Ecto neural progenitor cell (in vitro differentiated cells): Measurements from ENCODE around the gene ADGRF5.

Experiments
- DNase-seq: peaks from one replicate; pipeline ENCODE4 v3.0.0-alpha.2; 2018; ENCODE audit warnings: low spot score

ADGRF5 gene, protein sequence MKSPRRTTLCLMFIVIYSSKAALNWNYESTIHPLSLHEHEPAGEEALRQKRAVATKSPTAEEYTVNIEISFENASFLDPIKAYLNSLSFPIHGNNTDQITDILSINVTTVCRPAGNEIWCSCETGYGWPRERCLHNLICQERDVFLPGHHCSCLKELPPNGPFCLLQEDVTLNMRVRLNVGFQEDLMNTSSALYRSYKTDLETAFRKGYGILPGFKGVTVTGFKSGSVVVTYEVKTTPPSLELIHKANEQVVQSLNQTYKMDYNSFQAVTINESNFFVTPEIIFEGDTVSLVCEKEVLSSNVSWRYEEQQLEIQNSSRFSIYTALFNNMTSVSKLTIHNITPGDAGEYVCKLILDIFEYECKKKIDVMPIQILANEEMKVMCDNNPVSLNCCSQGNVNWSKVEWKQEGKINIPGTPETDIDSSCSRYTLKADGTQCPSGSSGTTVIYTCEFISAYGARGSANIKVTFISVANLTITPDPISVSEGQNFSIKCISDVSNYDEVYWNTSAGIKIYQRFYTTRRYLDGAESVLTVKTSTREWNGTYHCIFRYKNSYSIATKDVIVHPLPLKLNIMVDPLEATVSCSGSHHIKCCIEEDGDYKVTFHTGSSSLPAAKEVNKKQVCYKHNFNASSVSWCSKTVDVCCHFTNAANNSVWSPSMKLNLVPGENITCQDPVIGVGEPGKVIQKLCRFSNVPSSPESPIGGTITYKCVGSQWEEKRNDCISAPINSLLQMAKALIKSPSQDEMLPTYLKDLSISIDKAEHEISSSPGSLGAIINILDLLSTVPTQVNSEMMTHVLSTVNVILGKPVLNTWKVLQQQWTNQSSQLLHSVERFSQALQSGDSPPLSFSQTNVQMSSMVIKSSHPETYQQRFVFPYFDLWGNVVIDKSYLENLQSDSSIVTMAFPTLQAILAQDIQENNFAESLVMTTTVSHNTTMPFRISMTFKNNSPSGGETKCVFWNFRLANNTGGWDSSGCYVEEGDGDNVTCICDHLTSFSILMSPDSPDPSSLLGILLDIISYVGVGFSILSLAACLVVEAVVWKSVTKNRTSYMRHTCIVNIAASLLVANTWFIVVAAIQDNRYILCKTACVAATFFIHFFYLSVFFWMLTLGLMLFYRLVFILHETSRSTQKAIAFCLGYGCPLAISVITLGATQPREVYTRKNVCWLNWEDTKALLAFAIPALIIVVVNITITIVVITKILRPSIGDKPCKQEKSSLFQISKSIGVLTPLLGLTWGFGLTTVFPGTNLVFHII (N-terminal part only)

DNA sequence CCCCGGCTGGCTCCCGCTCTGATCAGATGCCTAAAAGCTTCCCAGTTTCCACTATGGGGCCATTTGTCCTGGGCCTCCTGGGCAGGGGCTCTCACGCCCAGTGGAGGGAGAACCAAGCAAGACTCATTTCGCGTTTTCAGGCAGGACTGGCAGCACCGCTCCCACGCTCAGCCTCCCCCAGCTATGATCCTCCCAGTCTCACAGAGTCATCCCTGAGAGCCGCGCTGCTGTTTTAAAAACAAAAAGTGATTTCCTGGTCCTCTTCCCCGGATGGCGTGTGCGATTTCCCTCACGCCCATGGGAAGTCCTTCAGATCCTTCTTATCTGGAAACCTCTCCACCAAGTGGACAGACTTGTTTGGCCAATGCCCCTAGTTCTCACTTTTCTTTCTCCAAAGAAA is at the start of gene ADGRF5:
Gene ADGRF5, minus strand, starts transcription at position 208 of the 400 bp plus-strand sequence. CDS start 15,176 bp downstream, outside the sequence.
- DNase-seq: no peak

DNA sequence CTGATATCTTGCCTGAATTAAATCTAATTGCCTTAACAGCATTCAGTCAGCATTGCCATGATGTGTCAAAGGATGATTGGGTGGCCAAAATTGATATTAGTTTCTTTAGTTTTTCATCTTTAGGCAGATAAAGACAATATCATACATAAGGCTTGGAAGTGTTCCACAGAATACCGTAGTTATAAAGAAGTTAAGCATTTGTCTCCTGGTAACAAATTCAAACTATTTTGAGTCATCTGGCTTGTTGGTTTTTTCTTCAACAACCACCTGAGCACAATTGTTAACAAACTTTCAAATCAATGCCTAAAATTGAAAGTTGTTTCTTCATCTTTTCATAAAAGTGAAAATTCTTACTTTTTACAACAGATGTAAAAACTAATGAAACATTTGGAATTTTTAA is 47.5 kb upstream of the ADGRF5 start:
- DNase-seq: no peak

DNA sequence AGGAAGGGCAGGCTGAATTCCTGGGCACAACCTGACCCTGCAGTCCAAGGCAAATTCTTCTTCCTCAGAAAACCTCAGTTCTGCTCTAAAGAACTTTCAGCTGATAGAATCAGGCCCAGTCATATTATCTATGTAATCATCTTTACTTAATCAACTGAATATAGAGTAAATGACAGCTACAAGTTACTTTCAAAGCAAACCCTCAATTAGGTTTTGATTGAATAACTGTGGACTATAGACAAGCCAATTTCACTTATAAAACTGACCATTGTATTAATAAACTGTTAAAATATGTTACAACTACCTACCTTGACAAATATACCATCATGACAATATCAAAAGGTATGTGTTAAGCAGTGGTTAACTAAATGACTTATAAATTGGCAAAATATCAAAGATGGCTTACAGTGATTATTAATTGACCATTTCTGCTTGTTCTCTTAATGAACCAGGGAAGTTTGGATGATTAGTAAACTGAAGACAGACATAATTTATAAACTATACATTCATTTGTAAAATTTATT is 46.1 kb upstream of the ADGRF5 start:
- DNase-seq: no peak

DNA sequence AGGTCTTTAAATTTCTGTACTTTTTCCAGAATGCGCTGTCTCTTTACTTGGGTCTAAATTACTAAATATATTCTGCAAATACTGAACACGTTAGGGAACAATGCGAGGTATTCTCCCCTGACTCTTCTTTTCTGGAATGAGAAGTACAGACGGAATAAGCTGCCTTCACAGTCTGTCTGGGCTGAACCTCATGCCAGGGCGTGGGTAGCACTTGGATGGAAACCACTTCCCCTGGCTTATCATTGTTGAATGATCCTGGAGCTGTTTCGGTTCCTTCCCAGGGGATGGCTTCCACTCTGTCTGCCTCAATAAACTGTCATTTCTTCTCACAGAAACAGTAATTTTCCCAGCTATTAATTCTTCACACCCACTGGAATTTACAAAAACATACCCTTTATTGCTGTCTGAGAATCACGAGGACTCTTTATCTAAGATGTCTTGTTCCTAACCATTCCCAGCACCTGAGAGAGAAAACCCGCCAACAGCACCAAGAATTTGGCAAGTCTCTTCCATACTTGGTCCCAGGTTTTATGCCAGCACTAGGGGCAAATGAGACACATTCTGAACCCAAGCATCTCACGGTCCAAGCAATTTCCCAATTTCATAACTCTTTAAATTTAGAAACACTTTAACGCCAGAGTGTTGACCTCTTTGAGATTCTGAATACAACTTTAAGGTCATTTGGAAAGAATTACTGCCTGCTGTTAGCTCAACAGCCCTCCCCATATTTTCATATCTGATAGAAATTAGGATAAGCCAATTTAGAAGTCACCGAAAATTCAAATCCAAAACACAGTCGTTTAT is 43.2 kb upstream of the ADGRF5 start:
- no peak for DNase-seq

DNA sequence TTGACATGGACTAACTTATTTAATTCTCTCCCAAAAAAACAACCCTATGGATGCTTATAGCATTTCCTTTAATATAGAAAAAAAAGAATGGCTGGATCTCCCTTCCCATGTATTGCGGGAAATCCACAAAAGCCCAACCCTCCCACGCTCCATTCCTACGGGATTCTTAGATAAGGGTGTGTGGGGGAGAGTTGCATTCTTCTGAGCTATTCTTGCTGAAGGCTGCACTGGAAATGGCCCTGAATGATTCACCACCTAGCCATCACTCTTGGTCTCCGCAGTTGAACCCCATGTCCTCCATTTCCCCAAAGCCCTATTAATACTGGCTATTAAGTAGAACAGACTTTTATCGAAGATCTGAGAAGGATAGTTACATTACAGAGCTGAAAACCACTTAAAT is 41.9 kb upstream of the ADGRF5 start:
- DNase-seq: no peak

DNA sequence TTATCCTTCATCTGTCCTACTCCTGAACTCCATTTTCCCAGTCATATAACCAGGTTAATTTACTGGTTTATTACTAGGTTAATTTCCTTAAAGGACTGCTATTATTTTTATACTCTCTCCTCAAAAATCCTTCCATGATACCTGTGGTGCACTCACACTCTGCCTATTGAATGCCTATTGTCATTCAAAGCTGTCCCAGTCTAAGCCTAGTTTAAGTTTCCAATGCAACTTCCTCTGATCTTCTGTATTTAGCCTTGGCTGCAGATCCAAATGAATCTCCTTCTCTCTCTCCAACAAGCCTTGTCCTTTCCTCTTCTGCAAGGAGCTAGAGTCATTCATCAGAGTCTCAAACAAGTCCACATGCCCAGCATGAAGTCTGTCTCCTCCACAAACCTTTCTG is 41.3 kb upstream of the ADGRF5 start:
- DNase-seq: no peak

DNA sequence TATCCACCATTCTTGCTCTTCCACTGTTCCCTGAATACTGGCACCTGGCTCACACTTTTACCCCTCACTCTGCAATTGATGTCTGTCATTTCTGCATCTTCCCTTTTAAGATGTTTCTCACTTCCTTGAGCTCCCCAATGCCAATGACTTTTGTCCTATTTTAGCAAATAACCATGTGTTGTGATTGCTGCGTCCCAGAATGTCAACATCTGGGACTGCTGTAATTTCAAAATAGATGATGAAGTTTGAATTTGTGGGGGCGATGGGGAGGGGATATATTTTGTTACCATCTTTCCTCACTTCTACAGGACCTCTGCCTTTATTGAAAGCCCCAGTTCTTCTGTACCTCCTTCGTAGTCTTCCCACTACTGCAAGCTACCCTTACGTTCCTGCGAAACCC is 40.0 kb upstream of the ADGRF5 start:
- no peak for DNase-seq

DNA sequence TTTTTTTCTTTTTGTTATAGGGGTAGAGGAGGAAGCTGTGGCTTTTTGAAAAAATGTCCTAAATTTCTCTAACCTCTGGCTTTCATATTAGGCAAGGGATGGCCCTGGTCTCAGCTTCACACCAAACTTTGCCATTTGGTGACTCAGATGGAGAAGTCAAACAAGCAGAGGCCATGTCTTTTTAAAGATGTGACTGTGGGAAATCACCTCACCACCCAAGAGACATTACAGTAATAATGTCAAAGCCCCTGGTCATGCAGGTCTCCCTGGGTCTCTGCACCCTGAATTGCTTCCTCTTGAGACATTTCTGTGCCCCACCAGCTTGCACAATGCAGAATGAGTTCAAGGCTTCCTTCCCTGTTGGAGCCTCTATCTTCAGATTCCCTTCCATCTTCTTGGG is 39.5 kb upstream of the ADGRF5 start:
- DNase-seq: no peak

DNA sequence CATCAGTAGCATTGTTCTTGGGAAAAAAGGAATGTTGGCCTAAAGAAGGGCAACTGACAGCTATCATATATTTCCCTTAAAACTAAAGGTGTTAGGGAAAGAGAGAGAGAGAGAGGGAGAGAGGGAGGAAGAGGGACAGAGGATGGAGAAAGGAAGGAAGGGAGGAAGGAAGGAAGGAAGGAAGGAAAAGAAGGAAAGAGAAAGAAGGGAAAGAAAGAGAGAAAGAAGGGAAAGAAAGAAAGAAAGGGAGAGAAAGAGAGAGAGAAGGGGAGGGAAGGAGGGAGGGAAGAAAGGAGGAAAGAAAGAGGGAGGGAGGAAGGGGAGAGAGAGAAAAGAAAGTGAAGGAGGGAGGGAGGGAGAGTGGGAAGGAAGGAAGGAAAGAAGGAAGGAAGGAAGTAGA is 37.7 kb upstream of the ADGRF5 start:
- no peak for DNase-seq

DNA sequence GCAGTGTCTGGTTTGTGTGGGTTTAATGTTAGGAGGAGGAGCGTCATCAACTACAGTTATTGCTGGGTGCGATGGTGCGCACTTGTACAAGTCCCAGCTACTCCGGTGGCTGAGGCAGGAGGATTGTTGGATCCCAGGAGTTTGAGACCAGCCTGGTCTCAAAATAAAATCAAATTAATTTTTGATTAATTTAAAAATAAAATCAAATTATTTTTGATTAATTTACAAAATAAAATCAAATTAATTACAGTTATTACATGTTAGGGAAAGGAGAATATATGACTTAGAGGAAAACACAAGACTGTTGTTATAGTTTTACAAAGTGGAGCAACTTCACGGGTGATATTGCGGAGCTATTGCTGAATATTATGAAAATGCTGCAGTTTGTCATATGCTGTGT is 34.7 kb upstream of the ADGRF5 start:
- no peak for DNase-seq

DNA sequence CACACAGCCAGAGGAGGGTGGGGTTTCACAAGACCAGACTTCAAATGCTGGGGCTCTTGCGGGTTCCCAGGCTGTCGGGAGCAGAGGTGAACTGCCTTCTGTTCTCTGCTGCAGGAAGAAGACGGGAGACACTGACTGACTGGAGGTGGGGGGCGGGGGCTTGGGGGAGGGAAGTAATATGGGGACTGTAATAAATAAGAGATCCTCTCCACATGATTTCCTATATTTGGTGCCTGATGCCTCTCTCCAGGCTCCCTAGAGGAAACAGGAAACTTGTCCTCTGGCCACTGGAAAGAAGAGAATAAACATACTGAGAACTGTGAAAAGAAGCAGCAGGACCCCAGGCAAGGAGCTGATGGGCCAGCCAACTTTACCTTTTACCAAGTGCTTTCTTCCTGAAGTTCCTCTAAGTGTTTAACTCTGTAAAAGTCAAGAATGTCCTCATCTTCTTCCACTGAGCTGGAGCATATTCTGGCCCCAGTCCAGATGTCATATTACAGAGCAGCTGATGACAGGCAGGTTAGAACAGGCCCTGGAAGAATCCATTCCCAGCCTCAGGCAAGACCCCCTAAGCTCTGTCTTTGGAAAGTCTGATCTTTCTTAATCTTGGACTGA is 33.2 kb upstream of the ADGRF5 start:
- no peak for DNase-seq

DNA sequence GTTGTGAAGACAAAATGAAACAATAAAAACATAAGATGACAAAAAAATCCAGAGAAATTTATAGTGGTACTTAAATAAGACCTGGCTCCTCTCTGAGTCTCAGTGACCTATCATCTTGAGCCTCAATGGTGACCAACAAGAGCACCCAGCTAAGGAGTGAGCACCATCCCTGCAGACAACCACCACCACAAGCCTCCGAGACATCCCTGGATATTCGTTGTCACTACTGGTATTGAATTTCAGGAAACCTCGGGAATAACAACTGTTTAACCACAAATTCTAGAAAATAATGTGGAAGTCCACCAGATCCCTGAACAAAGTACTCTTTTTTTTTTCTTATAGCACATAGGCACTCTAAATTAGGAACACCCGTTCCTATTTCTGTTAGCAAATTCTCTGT is 32.2 kb upstream of the ADGRF5 start:
- no peak for DNase-seq

DNA sequence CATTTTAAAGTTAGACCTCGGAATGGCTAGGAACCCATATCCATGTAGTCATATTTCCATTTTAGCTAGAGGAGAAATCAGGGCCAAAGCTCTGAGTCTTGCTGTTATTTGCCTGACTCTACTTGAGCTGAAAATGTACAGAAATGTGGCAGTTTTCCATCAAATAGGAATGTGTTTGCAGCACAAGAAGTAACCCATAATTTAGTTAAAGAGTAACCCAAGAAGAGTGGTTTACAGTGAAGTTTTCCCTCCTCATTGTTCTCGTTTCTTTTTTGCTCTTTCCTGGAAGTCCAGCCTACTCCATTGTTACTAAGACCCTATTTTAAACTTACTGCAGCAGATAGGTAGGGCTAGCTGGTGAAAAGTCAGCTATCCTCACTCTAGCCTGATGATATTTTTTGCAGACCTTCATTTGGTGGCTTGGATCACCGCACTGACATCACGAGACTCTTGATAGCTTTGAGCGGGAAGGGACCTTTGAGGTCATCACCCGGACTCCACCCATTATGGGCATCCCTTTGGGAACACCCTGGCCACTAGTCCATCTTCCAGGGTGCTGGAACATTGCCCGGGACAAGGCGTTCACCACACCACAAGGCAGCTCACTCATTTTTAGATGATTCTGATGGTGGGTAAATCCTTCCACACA is 28.0 kb upstream of the ADGRF5 start:
- no peak for DNase-seq

DNA sequence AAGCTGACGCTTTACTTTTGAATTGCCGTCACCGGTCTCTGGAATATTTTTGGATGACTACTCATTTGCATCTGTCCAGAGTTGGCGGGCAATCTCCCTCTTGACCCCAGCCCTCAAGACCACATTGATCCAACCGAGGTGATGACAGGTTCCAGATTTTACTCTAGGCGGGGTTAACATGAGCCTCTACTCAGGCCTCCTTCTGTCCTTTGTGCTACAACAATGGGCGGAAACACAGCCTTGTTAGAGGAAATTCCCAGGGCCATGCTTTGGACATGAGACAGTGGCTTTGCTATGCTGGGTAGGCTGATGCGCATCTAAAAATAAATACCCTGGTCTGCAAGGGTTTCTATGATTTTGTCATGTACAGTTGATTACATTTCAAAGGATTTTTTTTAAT is 27.0 kb upstream of the ADGRF5 start:
- no peak for DNase-seq

DNA sequence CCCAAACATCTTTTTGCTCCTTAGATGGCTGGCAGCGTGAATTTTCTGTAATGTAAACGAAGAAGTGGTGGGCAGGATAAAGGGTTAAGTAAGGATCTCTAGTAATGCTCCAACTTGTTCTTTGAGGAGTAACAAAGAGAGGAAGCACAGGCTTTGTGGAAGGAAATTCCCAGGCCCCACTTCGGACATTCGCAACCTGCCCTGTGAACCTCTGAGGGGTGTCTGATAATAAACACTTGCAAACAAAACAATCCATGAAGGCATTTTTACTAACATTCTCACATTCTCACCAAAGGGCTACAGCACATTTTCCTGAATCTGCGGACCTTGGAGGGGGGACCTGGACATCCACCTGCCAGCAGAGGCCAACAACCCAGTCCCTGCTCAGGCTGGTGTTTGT is 25.8 kb upstream of the ADGRF5 start:
- DNase-seq: no peak

DNA sequence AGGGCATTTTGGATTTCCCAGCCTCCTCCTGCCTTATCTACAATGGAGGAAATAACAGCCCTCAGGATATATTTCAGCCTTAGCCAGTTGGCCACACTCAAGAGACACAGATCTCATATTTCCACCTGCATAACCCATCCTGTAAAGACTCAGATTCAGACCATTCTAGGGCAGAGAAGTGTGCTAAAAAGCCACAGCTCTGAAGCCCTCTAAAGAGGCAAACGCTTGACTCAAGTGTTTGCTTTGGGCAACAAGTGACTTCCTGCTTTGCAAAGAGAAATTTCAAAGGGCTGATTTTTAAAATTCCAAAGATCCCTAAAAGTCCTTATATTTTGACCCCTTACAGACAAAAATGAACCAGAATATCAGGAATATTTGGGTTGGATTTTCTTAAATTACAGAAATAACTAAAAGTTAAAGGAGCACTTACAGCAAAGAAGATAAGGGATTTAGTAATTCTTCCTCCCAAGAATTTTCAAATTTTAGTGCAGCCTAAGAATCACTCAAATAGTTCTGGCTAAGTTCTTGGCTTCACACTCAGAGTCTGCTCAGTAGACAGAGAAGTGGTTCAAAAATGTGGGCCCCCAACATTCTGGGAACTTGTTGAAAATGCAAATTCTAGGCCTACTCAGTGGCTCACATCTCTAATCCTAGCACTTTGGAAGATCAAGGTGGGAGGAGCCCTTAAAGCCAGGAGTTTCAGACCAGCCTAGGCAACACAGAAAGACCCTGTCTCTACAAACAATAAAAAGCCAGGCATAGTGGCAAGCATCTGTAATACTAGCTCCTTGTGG is 18.9 kb upstream of the ADGRF5 start:
- no peak for DNase-seq

DNA sequence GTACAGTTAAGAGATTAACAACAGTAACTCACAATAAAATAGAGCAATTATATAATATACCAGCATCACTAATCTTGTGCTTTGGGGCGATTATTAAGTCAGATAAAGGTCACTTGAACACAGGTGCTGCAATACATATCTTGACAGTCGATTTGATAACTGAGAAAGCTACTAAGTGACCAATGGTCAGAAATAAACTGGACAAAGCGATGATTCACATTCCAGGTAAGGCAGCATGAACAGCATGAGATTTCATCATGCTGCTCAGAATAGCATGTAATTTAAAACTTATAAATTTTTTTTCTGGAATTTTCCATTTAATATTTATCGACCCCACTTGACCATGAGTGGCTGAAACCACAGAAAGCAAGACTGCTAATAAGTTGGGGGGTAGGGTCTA is 15.9 kb upstream of the ADGRF5 start:
- DNase-seq: no peak

DNA sequence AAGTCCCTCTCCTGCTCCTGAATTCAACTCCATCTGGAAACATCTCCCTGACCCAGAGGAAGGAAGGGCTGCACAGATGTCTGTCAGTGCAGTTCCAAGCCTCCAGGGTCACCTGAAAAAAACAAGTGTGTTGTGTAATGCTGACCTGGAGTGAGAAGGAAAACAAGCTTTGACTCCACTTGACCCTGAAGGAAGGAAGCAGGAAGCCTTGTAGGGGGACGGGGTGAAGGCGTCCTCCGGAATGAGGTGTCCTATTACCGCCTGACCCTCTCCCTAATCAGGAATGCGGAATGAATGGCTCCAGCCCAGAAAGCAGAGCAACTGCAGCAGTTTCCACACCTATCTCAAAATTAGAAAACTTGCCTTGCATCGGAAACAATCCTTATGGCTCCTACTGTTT is 13.9 kb upstream of the ADGRF5 start:
- peak; percentile 50 for DNase-seq

DNA sequence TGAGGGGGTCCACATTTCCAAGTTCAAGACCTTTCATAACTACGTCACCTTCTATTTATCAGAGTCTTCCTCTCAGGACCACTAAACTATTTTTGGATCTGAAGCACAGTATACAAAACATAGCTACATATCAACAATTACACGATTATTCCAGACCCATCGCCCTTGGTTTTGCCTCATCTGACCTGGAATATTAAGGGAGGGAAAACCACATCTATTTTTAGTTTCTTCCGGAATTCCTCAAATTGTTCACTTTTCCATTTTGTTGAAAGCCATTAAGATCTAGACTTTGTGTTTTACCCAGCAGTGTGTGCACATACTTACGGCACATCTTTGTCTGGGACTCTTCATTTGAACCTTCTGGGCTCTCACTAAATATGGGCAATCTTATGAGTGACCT is 12.0 kb upstream of the ADGRF5 start:
- no peak for DNase-seq
